GM21723 (cell line): ENCODE measurements around the gene GBA2.
A peak's percentile ranks its signal among the peaks of the same experiment; 100 is the strongest.

Experiments
- ATAC-seq: cut with Tn5 transposase; IDR thresholded peaks from one replicate; pipeline ENCODE4 v1.9.1; 2021; ENCODE audit warnings: mild to moderate bottlenecking, moderate library complexity; ENCODE audit not compliant: unreplicated experiment

The GBA2 gene

DNA sequence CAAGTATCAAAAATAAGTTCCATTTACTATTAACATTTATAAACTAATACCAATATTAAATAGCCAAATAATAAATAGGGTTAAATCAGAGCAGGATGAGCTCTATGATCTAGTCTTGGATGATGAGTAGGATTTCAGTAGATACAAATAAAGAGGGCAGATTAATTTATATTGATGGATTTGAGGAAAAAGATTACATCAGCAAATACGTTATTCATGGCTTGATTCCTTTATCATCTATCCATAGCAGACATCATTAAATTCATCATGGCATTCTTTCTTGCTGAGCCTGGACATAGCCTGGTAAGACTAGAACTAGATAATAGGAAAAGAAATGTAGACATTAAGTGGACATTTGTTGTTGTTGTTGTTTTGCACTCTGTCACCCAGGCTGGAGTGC, 18.4 kb upstream of the GBA2 start:
- ATAC-seq, result no peak

DNA sequence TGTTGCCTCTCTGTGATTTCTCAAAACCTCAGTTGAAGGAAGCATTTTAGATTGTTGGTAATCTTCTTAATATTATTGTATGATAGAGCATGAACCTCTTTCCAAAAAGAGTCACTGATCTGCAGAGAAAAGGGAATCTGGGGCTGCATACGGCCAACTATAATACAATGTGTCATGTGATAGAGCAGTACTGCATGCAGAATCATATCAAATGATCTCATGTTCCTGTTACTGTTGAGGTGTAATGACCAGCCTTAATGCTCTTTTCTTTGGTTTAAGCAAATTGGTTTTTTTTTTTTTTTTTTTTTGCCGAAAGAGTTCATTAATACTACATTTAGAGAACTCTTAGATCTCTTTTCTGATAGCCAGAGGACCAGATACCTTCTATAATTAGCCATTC, 18.0 kb upstream of the GBA2 start:
- no peak for ATAC-seq

DNA sequence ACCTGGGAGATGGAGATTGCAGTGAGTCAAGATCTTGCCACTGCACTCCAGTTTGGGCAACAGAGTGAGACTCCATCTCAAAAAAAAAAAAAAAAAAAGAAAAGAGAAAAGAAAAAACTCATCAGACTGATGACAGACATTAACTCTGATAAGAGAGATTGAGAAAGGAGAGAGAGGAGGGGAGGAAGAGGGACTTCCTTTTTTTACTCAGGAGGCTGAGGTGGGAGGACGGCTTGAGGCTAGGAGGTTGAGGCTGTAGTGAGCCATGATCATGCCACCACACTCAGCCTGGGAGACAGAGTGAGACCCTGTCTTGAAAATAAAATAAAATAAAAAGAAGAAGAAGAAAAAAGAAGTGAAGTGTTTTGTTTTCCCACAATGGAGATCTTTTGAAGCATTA, 14.8 kb upstream of the GBA2 start:
- ATAC-seq, result no peak

DNA sequence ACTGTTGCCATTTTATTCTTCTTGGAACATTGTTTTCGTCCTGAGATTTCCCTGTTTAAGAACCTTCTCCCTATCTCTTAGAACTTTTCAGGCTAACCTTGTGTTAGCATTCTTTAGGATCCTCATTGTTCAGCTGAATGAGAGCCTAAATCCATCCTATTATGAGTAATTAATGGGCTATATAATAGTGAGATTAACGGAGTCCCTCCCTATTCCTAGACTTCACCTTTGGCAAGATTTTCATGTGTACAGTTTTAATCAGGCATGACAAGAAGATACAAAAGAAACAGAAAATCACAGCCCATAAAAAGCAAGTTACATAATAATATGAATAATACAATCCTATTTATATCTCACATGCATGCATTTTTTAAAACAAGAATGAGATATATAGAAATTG, 14.2 kb upstream of the GBA2 start:
- ATAC-seq, result no peak

DNA sequence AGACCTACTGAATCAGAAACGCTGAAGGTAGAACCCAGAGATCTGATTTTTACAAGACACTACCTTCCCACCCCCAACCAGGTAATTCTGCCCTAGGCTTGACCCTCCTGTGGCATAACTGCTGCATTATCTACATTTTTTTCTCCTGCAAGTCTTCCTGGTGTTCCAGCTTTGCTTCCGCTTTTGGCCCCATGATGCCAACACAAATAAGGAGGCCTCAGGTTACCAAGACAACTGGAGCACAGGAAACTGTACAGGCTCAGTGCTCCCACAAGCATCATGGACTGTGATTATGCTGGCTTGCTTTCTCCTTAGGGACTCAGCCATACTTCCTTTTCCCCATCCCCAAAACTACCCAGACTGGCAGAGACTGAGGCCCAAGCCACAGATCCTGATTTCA, 11.6 kb upstream of the GBA2 start:
- ATAC-seq, result no peak

DNA sequence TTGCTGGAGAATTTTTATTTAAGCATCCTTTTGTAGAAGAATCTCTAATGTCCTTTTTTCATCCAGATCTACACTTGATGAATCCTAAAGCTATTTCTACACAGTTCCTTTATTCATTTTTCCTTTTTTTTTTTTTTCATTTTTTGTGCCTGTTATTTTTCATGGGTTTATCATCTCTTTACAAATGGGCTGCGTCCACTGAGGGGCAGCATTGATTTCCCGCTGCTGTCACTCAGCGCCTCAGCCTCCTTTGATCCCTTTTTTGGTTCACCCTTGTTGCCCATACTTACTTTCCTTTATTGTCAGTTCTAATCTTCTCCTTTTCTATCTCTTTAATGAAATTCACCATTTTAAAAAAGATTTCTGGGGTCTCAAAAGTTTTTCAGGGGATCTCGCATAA, 10.8 kb upstream of the GBA2 start:
- ATAC-seq, result no peak

DNA sequence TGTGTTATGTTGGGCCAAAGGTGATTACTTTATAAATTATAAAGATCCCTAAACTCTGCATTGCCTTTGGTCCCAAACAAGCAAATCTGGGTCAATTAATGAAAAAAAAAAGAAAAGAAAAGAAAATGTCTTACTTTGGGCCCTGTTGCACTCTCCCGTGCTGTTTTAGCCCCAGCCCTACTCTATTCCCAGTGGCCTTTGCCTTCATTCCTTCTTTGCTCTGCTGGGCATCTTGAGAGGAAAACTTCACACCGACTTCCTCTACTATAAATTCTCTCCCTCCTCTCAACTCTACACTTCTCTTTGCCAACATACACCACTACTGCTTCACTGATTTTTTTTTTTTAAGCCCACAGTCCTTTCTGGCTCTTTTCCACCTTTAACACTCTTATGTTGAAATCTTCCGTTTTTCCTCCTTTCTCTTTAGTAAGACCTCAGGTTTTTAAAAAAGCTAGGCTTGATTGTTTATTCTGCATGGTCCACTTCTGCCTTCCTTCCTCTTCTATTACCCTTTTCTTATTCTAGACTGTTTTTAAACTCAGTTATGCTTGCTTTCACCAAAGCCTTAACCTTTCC, 9.5 kb upstream of the GBA2 start:
- ATAC-seq, result no peak

DNA sequence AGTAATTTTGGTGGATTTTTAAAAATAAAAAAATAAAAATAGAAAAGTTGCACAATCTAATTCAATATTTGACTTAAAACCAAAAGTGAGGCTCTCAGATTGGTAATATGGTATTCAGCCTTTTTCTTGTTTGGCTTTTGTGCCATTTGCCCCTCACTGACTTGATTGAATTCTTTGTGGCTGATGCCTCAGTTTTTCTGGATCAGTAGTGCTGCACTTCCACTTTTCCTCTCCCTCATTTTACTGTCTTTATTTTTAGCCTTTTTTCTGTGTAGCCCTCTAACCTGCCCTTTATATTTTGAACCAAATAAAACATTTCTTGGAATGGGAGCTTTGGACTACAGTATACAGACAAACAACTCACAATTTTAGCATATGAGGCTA, 8.9 kb upstream of the GBA2 start:
- no peak for ATAC-seq

DNA sequence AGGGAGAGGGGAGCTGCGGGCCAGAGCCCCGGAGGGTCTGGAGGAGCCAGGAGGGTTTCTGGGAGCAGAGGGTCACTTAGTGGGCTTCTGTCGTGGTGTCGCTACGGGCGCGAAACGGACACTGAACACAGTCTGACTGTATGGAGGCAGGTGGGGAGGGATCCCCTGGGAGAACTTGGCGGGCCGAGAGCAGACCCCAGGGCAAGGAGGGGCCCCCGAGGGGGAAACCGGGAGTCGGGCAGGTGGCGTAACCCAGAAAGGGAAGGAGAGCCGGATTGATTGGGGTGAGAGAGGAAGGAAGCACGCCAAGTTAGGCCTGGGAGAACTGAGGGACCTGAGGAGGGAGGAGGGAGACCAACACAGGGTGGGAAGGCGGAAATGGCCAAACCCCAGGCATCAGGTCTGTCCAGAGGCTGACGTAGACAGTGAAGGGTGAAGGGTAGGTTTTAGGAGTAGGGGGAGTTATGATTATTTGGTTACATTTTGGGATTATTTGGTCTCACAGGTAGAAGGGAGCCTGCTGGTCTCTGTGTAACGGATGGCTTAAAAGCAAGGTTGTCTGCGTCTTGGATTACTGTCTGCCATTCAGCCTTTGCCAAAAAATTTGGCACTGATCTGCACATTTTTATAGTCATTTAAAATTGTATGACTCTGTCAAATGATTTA, 8.3 kb upstream of the GBA2 start:
- ATAC-seq, result peak; percentile 48

DNA sequence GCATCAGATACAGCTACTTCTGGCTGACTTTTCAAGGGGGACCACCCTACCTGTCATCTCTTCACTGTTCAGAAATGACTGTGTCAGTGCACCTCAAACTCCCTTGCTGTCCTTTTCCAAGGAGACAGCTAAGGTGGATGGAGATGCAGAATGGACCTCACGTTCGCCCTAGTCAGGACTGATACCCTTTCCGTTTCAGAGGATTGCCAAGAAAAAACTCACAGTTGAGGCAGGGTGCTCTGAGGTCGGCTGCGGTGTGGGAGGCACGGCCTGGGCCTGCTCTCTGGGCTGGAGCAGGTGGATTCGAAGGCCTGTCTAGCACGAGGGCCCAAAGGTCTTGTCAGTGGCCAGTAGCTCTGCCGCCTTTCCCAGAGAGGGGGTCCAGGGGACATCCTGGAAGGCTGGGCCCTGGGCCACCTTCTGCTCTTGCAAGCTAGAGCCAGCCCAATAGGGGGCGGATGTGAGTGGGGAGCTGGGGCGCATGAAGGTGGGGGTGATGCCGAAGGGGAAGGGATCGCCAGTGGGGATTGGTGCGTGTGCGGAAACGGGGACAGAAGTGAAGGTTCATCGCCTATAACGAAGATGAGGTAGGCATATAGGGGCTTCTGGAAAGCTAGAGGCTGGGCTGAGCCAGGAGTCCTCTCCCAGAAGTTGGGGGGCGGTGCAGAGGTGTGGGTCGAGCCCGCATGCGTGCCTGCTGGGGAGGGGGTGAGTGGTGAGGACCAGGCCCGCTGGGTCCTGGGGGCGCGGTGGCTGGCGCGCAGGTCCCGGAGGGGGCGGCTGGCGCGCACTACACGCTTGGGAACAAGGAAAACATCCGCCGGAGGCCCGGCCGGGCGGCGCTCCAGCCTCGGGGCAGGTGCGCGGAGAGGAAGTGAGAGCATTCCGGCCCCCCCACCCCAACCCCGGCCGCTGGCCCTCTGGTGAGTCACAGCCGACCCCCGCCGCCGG, 7.5 kb upstream of the GBA2 start:
- ATAC-seq, result peak; percentile 67

DNA sequence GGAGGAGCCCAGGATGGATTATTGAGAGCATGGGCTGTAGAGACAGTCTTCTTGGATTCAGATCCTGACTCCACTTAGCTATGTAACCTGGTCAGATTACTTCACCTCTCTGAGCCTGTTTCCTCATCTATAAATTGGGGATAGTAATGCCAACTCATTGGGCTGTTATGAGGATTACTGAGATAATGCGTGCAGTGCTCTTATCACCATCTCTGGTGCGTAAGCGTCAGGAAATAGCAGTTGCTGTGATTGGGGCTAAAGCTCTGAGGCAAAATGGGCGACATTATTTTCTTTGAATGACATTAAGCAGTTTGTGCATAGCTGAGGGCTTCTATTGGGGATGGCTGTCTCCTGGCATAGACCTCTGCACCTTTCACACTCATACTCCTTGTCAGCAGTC, 6.0 kb upstream of the GBA2 start:
- ATAC-seq, result no peak

DNA sequence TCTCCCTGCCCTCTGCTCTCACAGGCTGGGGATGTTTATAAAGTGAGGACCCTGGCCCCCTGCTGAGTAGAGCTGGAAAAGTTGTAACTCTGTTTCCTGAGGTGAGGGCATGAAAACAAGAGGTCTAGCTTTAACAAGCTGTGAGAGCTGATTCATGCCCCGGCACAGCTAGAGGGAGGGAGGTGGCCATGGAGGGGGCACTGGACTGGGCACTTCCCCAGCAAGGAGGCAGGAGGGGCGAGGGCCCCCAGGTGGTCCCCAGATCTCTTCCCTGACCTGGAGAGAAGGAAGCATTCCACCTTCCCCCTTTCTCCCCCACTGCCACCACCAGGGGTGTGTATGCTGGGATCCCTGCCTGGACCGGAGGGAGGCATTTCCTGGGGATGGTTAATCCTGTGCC, 5.2 kb upstream of the GBA2 start, which contains the start of gene MSMP:
Gene MSMP, minus strand, starts transcription at position 13 of the 400 bp plus-strand sequence. CDS start 147 bp downstream, outside the sequence.
- ATAC-seq, result no peak

DNA sequence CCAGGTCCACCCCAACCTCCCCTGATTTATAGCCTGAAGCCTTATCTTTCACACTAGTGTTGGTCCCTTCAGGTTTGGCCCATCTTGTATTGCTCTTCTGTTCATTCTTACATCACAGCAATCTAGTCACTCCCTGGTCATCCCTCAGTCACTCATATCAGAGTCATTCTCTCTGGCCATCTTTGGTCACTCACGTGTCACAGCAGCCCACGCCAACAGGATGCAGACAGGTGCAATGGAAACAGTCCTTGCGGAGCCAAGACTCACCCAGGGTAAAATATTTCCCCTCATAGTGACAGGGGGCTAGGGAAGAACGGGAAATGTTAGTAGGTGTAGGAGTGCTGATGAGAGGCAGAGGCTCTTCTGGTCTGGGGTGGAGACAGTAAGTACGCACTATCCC, 4.4 kb upstream of the GBA2 start:
- no peak for ATAC-seq

DNA sequence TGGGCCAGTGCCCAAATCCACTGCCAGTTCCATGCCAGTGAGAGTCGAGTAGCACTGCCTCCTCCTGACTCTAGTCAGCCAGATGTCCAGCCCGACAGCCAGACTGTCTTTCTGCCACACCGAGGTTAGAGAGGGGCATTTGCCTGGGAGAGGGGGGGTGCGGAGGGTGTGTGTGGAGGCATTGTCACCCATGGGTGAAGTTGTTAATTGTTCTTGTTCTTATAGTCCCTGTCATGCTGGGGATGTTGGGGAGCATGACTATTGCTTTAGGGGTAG, 1.2 kb upstream of the GBA2 start:
- ATAC-seq, result no peak

DNA sequence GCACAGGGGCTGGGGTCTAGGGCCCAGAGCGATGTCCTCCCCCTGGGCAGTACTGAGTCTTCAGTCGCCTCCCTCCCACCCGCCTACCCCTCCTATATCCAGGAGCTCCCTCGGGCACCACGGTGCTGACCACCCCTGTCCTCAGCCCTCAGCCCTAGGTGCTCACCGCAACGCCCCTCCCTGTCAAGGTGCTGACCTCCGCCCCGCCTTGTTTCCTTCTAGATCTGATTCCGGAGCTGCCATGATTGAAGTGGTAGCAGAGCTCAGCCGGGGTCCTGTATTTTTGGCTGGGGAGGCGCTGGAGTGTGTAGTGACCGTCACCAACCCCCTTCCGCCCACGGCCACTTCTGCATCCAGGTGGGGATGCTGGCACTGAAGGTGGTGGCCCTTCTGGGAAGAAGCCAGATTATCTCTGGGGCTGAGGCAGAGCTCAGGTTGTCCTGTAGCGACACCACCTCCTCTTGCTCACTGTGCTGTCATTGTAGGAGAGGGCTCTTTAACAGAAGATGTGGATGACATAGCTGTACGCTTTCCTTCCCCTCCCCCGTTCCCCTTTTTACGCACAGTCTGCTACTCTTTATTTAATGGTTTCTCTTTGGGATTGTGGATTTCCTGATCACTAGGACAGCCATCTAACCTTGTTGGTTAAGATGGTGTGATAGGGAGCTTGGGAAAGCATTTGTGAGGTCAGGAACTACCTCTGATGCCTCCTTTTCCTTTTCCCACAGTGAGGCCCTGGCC, 657 bp upstream of the GBA2 start:
- ATAC-seq, result peak; percentile 40

DNA sequence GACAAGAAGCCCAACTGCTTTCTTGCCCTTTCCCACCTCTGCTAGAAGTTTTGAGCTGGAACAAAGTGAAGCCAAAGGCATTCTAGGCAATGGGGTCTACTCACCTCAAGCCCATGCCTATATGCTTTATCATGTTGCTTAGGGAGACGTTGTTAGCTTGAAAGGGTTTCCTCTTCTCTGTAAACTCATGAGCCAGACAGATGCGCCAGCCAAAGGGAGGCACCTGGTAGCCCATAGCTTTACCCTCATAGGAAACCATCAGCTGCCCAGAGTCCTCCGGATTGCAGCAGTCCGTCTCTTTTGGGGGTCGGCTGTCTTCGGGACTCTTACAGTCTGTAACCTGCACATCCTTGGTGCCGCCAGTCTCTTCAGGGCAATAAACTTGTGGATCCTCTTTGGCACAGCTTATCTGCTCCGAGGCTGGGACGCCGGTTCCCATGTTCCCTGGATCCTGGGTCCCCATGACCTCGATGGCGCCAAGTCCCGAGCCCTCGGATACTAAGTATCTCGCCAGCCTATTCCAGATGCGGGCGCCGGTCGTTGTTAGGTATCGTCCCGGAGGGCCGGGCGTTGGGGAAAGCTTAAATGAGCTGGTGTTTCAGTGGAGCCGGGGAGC, 678 bp downstream of the GBA2 start:
- ATAC-seq, result no peak

DNA sequence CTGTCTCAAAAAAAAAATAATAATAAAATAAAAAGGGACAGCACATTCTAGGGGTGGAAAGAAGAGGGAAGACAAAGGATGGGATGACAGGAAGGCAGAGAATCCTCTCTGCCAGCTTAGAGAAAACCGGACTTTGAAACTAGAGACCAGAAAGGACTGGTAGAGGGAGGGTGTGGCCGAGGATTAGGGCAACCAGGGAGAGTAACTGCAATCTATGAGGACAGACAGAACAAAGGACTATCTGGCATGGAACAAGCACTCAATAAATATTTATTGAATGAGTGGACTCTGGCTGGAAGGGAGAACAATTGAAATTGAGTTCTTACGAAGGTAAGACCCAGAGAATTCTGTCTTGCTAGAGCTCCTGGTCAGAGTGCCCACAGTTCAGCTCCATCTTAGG, 2.4 kb downstream of the GBA2 start:
- no peak for ATAC-seq

DNA sequence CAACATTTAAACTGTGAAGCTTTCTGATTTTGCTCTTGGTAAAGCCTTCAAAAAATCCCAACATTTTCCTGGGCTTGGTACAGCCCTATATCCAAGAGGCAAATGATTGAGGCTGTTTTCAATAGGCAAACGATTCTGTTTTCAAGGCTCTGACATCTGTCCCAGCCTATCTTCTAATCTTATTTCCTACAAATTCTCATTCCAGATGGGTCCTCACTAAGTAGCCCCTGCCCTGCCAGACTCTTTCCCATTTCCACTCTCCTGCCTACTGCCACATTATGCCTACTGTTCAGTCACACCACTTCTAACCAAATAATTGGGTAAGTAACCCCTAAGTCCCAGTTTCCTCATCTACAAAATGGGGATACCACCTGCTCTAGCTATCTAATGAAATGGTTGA, 3.5 kb downstream of the GBA2 start:
- no peak for ATAC-seq

DNA sequence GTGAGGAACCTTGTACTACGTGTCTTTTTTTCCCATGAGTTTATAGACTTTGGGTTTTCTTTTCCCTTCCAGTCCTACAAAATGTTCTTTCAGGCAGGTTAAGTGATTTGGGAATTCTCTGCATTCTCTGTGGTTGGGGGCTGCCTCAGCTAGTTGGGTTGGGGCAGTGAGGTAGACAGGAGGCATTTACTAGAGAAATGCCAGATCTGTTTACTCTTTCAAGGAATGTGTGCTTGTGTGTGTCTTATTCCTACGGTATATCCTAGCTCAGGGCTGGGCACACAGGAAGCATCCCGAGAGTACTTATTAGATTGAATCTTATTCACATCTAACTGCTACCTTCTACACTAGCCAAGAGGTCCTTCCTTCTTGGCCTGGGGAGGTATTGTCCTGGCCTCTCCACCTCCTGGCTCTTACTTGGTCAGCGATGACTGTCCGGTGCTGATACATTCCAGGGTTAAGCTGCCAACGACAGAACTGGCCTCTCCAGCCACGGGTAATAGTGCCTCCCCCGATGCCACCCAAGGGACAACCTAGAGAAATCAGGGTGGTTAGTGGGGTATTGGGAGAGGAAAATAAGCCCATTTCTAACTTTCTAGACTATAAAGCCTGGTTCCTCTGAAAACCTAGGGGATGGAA, 5.0 kb downstream of the GBA2 start:
- ATAC-seq, result no peak

DNA sequence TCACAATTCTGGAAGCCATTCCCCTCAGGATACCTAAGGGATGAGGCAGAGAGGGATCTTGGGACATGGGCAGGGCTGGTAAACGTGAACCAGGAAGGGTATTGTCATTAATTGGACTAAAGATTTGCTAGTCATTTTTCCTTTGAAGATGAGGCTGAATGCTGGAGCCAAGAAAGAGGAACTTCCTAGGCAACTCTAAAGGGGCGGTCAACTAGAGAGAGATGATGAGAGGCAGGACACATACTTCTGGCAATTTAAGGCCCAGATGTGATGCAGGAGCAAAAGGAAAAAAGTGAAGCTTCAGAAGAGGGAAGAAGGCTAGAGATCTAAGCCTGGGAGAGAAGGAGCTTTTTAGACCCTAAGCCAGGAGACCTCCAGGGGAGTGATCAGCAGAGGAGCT, 5.6 kb downstream of the GBA2 start:
- ATAC-seq, result no peak

DNA sequence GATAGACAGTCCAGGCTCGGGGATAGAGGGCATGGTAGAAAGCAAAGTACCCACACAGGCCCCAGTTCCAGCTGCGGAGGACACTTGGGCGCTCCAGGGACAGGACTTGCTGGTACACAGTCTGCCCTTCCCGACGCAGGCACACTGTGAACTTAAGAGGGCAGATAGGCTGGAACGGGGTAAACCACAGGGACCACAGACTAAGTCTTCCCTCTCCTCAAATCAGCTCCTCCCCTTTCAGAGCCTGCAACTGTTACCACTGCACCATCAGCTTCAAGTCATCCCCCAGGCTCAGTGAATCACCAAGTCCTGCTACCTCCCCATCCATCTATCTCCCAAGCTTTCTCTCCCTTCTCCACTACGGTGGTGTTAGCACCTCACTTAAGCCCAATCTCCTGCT, 7.3 kb downstream of the GBA2 start:
- ATAC-seq, result no peak
